ENCODE results near the gene MYH9.
"Not testable (repeated sequence)": the region's sequence is repeated elsewhere in the genome, so short reads cannot be mapped to it uniquely, and the experiment has no call there.

MYH9 gene

DNA sequence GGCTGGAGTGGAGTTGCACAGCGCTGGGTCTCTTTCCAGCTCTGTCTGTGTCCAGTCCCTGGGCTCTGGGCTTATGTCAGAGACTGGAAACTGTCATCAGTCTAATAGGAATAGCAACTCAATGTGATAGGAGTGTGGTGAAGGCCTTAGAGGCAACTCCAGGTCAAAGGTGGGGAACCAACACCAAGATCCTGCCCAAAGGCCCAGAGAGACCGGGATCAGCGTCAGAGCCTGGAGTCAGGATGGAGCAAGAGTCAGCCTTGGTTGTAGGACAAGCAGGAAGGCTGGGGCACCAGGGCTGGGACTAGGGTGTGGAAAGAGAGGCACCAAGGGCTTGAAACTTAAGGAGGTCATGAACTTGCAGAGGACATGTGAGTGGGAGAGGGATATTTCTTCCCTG, 125.5 kb downstream of the MYH9 start:
- not testable (repeated sequence) for DNase-seq

DNA sequence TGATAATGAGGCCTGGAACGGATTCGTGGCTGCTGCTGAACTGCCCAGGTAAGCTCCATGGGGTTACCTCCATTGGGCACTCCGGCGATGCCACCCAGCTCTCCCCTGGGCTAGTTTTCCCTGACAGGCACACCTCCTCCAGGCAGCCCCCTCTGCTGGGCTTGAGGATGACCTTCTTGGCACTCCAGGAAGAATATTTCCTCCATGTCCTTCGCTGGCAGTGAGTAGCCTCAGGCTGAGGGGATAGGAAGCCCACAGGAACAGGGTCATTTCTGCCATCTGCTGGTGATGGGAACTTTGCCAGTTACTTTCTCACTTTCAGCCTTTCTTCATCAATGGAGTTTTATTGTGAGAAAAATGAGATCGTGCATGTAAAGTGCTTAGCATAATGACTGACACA, 126.1 kb downstream of the MYH9 start:
- not testable (repeated sequence) for DNase-seq

DNA sequence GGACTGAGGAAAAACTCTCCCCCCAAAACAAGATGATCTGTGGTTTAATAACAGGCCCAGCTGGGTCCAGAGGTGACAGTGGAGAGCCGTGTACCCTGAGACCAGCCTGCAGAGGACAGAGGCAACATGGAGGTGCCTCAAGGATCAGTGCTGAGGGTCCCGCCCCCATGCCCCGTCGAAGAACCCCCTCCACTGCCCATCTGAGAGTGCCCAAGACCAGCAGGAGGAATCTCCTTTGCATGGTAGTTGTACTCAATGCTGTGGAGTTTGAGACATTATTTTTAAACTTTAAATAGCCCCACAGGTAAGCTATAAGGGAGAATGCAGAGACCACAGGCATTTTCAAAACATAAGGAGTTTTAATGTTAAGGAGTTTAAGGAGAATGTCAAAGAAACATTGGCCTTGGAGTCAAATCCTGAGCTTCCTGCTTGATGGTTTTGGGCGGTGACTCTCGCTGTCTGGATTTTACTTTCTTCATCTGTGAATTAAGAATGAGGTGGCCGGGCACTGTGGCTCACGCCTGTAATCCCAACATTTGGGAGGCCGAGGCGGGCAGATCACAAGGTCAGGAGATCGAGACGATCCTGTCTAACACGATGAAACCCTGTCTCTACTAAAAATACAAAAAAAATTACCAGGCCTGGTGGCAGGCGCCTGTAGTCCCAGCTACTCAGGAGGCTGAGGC, 128.0 kb downstream of the MYH9 start:
- DNase-seq = no peak

DNA sequence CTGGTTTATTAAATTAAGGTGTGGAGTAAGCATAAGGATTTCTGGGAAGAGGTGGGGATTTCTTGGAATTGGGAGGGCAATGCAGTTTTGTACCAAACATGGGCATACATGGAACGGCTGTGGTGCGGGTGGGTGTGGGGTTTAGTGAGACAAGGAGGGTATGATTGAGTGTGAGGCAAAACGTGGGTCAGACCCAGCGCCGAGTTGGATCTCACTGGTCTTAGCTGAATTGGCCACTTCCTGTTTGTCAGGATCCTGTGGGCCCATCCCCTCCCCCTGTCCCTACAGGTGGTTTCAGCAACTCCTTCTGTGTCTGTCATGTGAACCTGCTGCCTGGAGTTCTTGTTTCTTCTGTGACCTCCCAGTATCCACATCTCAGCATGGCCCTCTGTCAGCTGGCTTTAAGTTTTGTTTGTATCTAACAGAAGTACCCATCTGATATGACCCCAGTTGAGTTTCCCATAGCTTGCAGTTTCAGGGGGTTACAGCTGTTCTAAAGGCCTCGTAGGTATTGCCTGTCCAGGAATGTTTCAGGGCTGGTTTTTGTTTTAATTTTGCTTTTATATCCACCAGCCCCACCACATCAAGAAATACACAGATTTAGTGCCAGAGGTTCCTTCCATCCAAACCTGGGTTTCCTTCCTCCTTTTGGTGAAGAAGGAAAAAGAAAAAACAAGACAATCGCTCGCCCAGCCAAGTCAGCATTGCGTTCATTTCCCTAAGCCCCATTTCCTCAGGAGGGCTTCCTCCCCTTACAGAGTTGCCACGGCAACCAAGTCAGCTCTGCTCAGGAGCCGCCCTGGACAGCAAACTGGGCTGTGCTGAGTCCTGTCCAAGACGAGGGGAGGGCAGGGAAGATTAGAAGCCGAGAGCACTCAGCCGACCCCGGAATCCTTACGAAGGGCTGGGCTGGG, 128.8 kb downstream of the MYH9 start:
- peak; percentile 45 for DNase-seq

DNA sequence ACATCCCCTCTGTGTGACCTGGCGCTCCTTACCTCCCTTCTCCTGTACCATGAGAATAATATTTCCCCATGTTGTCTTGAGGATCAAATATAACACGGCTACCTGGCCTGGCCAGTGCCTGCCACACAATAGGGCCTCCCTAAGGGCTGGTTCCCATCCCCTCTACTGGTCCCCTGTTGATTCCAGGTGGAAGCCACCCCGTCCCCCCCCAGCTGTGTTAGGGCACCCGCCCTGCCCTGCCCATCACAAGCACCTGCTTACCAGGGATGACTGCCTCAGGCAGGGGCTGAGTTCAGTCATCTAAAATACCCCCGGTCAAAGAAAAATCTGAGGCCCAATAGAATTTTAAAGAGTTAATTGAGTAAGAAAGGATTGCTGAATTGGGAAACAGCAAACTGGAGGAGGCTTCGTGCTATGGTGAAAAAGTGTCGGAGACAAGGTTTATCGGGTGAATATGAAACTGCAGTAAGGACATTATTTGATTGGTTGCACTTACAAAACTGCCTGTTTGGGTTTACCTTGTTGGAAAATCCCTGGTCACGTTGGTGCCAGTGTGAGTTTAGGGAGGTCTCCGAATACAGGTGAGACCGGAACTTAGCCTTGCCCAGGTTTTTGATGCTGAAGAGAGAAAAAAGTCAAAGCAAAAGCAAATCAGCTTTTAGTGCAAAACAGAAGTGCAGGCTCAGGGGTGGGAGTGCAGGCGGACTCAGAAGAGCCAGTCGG, 129.7 kb downstream of the MYH9 start:
- no peak for DNase-seq

DNA sequence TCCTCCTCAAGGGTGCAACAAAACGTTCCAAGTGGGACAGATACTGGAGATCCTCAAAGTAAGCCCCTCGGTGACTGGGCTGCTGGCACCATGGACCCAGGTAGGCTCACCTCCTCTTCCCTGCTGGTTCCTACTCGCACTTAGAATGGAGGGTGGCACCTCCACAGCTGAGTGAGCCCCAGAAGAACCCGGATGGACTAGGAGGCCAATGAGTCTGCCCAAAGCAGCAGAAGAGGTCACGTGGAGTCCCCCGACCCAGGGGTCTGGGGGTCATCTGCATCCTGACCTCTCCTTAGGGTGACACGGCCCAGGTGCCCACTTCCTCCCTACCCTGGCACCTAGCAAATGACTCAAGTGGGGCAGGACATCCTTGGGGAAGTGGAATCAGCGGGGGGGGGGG, 130.5 kb downstream of the MYH9 start:
- DNase-seq = no peak

DNA sequence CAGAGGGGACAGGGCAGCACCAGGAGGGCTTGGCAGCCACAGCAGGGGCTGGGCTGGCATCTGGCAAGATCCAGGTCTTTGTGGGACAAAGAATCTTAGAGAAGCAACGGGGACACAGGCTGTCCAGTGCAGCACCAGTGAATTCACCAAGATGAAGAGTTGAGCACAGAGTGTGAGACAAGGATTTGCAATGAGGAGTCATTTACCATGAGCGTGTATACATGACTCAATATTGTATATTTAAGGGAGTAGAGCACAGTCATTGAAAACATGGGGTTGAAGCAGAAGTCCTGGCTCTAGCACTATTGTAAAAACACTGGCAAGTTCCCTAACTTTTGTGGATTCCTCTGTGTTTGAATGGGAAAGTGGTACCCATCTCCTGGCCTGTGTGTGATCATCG, 131.3 kb downstream of the MYH9 start:
- DNase-seq = no peak

DNA sequence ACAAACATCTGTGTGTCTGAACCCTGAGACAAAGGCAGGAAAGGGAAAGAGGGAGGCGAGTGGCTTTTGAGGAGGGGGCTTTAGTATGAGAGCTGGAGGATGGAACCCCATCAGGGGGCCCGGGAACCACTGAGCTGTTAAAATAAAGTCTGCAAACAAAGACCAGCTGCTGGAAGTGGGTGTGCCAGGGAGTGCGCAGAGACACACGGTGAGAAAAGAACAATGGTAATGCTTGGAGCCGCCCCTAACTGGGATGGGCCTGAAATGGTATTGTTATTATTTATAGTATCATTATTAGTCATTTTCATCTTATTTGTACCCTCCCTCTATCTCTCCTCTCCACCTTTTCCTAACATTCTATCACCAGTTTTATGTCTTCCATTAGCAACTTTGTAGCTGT, 132.2 kb downstream of the MYH9 start:
- DNase-seq = not testable (repeated sequence)

DNA sequence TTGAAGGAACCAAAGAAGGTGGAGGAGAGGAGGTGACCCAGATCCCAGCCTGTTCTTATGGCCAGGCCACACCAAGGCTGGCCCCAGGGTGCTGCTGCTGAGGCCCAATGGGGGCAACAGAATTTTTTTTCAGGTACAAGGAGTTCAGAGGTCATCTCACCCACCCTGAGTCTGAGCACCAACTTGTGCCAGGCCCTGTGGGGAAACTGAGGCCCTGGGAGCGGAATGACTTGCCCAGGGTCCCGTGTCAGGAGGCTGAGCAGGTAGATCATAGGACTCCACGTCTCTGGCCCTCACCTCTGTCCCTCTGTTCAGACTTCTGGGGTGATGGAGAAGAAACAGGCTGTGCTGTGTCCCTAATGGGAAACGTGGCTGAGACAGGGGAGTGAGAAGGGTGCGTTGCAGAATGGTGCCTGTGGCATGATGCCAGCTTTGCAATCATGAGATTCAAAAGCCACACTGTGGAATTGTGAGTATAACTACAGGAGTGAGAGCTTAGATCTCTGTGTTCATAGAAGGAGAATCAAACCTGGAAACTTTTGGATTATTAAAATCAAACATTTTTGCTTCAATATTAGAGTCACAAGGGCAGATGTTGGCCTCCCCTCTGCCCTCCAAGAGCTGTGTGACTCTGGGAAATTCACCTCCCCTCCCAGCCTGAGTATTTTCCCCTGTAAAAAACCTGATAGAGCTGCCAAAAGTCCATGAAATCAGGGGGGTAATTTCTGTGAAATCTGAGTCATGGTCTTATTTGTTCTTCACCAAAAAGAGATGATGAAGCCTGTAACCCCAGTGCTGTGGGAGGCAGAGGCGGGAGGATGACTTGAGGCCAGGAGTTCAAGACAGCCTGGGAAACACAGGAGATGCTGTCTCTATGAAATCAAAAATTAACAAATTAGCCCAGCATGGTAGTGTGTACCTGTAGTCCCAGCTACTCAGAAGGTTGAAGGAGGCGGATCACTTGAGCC, 134.0 kb downstream of the MYH9 start:
- DNase-seq = no peak

DNA sequence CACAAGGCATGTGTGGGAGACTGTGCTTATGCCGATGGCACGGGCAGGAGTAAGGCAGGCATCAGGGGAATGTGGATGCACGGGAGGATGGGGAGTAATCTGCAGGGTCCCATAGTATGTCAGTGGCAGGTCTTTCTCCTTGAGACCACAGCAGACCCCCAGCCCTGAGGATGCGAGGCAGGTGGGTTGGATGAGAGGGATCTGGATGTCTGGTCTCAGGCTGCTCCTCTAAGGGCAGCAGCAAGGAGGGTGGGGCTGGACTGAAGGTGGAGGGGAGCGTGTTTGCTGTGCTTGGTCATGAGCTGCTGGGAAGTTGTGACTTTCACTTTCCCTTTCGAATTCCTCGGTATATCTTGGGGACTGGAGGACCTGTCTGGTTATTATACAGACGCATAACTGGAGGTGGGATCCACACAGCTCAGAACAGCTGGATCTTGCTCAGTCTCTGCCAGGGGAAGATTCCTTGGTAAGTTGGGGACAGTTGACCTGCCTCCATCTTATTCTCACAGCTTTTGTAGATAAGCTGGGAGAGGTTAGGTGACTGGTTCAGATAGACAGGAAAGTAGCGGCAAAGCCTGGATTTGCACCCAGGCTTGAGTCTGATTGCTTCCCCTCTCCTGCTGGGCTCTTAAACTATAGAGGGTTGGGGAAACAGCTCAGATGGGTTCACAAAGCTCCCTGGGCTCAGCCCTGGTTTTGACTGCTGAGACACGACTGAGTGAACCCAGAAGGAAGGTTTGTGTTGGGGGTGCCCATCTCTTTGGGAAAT, 134.8 kb downstream of the MYH9 start, which contains the start of gene APOL1:
Gene APOL1, plus strand, starts transcription at position 380 of the 769 bp plus-strand sequence. CDS start 1,823 bp downstream, outside the sequence.
- DNase-seq = no peak

DNA sequence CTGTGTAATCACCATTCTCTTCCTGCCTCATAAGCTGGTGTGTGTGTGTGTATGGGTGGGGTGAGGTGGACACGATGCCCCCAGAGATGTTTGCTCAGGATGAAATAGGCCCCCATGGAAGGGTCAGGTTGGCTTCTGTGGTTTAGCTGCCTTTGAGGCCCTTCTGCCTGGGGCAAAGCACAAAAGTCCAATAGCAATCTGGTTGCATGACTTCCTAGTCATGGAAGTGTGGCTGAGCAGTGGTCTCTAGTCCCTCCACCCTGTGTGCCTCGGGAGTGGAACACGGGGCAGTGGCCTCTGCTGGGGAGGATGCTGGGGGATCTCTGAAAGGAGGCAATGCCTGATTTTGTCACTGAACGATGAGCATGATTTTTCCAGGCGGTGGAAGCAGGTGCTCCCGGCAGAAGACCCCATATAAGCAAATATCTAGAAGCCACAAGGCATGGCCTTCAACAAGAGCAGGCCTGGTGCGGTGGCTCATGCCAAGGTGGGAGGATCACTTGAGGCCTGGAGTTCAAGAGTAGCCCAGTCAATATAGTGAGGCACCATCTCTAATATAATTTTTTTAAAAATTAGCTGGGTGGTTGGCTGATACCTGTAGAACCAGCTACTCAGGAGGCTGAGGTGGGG, 135.7 kb downstream of the MYH9 start:
- not testable (repeated sequence) for DNase-seq

DNA sequence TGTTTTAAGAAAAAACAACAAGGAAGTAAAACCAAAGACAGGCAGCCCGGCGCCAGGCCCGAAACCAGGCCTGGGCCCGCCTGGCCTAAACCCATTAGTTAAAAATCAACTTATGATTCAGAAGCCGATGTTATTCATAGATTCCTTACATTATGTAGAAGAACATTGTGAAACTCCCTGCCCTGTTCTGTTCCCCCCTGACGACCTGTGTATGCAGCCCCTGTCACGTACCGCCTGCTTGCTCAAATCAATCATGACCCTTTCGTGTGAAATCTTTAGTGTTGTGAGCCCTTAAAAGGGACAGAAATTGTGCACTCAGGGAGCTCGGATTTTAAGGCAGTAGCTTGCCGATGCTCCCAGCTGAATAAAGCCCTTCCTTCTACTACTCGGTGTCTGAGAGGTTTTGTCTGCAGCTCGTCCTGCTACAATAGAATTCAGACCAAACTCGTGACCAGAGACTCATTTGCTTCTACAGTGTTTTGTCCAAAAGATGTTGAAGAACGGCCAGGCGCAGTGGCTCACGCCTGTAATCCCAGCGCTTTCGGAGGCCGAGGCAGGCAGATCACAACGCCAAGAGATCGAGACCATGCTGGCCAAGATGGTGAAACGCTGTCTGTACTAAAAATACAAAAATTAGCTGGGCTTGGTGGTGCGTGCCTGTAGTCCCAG, 137.3 kb downstream of the MYH9 start:
- not testable (repeated sequence) for DNase-seq

DNA sequence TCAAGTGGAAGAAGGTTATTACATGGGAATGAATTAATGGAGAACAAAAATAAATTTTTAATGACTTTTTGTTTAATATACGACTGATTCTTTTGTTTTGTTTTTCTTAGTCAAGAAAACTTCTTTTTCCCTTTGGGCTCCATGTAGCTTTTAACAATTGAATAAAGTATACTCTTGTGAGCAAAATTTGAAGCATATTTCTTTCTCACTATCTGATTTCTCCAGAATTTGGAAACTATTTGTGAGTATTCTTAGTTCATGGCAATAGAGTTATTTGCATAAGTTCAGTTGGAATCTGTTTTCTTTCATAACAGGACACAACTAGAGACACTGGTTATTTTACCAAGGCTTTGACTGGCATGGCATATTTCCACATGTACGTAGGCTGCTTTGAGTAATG, 138.6 kb downstream of the MYH9 start:
- DNase-seq = no peak

DNA sequence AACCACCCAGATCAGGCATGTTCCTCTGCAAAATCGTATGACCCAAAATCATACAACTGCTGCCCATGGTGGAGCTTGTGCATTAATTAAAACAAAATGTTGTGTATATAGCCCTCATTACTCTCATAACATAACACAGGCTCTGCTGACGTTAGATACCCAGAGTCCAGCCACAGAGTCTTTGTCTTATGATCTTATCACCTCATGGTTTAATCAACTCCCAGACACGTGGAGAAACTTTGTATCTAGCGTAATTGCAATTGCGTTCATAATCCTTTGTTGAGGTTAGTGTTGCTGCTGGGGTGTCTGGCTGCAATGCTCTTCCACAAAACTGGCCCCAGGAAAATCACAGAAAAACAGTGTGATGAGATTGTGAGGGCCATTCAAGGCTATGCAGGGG, 139.8 kb downstream of the MYH9 start:
- no peak for DNase-seq

DNA sequence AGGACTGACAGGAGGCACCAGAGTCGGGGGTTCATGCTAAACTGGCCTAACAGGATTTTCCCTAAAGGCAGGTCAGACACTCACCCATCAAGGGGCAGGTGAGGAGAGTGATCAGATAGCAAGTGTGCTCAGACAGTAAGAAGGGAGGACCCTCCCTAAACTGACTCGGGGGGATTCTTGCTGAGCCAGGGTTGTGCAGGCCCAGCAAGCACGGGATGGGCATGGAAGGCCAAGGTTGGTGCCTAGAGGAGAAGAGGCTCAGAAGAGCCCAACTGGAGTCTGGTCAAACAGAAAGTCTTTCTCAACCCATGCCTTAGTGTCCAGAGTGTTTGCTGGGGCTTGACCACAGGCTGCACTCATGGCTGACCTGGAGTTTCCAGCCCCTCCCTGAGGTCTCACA, 141.0 kb downstream of the MYH9 start:
- no peak for DNase-seq

DNA sequence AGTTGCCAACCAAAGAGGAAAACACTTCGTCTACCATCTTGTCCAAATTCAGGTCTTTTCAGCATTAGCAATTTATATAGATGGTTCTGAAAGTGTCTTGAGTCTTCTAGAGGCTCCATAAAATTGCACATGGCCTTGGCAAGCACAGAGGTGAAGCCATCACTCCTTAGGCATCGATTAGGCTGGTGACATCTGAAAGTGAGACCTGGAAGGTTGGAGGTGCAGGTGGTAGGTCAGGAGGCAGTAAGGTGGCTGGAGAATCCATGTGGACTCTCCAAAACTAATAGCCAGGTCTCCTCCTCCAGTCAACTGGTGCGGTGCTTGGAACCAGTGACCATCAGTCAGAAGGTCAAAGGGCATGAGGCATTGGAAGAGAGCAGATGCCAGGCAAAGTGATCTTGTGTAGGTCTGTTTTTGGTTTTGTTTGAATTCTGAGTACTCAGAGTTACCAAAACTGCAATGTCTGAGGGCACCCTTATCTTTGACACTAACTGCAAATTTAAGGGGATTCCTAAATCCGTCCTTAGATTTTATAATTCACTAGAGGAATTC, 141.9 kb downstream of the MYH9 start:
- DNase-seq = no peak

DNA sequence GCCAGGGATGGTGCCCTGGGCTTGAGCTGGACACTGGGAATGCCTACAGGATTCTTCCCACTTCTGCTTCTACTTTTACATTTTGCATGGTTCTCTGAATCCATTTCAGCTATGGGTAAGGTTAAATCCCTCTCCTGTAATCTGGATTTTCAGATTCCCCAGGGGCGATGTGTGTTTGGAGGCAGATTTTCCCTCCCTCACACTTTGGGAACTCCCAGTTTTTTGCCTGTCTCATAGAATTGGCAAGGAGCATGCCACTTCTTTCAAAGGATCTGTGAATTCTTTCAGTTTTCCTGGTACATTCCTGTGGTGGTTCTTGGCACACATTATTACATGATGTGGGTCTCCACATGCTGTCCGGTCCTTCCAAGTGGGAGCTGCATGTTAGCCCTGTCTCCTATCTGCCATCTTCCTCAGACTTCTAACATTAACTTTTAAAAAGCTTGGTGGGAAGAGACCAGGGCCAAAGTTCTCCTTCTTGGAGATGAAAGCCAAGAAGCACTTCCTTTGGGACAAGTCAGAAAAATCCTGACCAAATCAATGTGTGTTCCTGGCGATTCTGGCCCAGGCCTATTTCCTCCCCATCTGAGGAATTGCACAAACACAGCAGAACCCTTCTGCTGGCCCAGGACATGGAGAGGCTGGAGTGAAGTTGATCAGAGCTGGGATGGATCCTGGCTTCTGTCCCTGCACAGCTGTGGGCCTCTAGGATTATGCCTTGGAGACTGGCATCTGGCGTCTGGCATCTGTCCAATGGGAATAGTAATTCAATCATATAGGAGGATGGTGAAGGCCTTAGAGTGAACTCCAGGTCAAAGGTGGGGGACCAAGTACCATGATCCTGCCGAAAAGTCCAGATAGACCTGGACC, 143.0 kb downstream of the MYH9 start:
- DNase-seq = no peak

DNA sequence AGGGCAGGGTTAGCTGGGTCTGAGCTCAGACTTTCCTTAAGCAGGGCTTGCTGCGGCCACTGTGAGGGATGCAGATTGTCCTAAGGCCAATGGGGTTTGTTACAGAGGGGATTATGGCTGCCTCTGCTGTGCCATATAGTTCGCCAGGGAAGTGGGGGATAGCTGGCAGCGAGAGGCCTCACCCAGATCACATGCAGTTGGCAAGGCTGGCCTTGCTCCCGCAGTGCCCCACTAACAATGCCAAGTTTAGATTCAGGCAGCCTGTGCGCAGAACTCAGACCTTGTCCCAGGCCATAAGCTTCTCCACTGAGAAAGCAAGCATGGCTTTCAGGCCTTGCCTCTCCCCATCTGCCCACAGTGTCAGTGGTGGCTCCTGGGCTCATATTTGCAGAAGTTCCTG, 143.8 kb downstream of the MYH9 start:
- DNase-seq = no peak
